HG03571 (cell line): Measurements from ENCODE around the gene GBX2.

Experiments
- ATAC-seq: cut with Tn5 transposase; IDR thresholded peaks from one replicate; pipeline ENCODE4 v1.9.1; 2021; ENCODE audit not compliant: unreplicated experiment

GBX2 gene

DNA sequence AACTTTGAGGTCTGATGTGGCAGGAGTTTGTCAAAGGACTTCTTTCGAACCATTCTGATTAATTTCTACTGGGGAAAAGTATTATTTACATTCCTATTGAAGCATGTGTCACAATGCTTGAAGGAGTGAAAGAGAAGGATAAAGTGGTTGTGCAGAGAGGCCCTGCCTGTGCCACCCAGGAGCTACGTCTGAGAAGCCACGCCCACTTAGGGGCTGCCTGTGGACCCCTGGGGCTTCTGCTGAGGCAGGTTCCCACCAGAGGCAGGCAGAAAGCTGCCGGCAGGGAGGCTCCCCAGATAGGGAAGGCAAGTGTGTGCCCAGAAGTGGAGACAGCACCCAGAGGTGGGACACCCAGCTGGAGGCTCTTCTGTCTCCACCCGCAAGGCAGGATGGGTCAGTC lies 47.4 kb downstream of the GBX2 start:
- ATAC-seq = no peak

DNA sequence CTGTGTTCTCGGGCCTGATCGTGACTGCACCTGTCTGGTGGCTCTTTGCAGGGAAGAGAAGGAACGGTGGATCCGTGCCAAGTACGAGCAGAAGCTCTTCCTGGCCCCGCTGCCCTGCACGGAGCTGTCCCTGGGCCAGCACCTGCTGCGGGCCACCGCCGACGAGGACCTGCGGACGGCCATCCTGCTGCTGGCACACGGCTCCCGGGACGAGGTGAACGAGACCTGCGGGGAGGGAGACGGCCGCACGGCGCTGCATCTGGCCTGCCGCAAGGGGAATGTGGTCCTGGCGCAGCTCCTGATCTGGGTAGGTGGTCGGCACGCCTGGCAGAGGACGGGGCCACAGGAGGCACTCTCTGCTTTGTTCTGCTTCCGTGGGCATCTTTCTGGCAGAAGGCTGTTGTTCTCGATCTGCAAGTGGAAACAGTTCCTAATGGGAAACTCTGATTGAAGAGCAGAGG lies 48.0 kb downstream of the GBX2 start:
- ATAC-seq = no peak

DNA sequence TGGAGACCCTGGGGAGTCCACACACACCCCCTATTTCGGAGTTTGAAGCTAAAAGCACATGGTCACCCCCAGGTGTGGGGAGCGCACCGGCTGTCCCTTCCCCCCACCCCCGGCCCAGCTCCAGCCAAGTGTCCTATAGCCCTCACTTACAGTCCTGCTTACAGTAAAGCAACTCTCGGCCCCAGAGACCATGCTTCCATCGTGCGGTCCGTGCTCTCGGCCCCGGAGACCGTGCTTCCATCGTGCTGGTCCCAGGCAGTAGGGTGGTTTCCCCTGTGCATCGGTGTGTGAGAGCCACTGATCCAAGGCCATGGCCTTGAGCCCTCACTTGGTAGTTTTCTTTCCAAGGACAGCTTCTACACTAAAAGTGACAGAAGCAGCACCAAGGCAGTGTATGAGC lies 48.7 kb downstream of the GBX2 start:
- ATAC-seq = no peak

DNA sequence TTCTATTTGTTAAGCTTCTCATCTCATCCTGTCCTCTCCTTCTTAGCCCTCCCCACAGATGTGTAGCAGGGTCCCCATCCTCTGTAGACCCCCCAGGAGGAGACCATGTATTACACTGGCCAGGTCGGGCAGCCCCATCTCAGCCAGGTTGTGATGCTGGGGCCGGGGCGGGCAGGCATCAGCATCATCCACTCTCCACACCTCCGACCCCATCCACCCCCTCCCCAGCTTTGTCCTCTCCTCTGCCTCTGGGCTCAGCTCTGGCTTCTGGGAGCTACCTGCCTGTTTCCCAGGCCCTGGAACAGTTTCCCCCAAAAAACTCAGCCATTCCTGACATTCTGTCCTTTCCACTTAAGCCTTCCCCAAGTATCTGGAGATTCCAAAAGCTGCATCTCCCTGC lies 49.2 kb downstream of the GBX2 start:
- ATAC-seq = no peak

DNA sequence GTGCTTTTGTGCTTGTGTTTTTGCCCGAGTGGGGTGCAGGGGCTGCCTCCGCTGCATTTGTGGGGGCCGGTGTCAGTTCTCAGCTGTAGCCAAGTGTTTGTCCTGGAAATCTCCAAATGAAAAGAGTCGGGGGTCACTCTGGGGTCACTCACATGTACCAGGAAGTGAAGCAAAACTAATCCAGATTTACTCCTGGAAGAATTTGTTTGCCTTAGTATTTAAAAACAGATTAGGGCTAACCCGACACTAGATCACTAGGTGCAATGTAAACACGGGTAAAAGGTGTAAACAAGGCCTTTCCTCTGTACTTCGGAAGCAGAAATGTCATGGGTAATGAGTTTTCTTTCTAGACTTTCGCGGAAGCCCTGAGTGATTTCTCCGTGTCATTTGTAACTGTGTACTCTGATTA lies 50.3 kb downstream of the GBX2 start:
- ATAC-seq = no peak

DNA sequence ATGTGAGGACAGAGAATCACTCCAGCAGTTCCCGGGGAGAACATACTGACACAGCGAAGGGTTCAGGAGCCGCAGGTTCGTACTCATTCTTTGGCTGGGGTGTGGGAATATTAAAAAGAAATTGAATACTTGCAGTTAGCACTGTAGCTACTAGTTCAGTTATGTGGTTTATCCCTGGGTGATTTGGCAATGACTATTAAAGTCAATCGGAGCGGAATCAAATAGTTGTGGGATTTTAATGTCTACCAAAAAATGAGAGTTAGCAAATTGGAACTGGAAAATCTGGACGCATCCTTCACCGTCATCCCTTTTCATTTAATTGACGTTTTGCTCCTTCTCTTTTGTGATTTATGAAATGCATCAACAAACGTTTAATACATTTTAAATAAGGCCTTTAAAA lies 50.8 kb downstream of the GBX2 start:
- ATAC-seq = no peak
